ENCODE measurements around the gene C1orf94.

Gene C1orf94

GRCh38 chr1:34176830-34177603 lies at the start of gene C1orf94:
C1orf94 (plus strand) TSS chr1:34176907; CDS start chr1:34177790, 883 bp downstream.
- in situ Hi-C loops (cut with HindIII; ENCODE audit: low pct_ligation_motif_present, low pct_unique_long_range_greater_than_20kb, low sequenced_read_pairs), result no loop called here
- DNase-seq, result no peak

- in situ Hi-C loops (cut with HindIII; ENCODE audit: low pct_ligation_motif_present, low pct_unique_long_range_greater_than_20kb, low sequenced_read_pairs), result no loop called here
- DNase-seq, result no peak
Observed at GRCh38 chr1:34127006-34128000, 49.4 kb upstream of the C1orf94 start.

GRCh38 chr1:34128186-34128889 lies 48.4 kb upstream of the C1orf94 start:
- in situ Hi-C loops (cut with HindIII; ENCODE audit: low pct_ligation_motif_present, low pct_unique_long_range_greater_than_20kb, low sequenced_read_pairs), result no loop called here
- DNase-seq, result no peak

GRCh38 chr1:34129630-34130029 lies 47.1 kb upstream of the C1orf94 start:
- in situ Hi-C loops (cut with HindIII; ENCODE audit: low pct_ligation_motif_present, low pct_unique_long_range_greater_than_20kb, low sequenced_read_pairs), result no loop called here

GRCh38 chr1:34130306-34130705 lies 46.4 kb upstream of the C1orf94 start:
- in situ Hi-C loops (cut with HindIII; ENCODE audit: low pct_ligation_motif_present, low pct_unique_long_range_greater_than_20kb, low sequenced_read_pairs), result no loop called here
- DNase-seq, result no peak

More at GRCh38 chr1:34129630-34130029, 47.1 kb upstream of the C1orf94 start:
- DNase-seq, result no peak

- no peak for DNase-seq
Observed at GRCh38 chr1:34131396-34132160, 45.1 kb upstream of the C1orf94 start.

GRCh38 chr1:34132161-34132420 lies 44.6 kb upstream of the C1orf94 start:
- in situ Hi-C loops (cut with HindIII; ENCODE audit: low pct_ligation_motif_present, low pct_unique_long_range_greater_than_20kb, low sequenced_read_pairs), result no loop called here
- no peak for DNase-seq

More at GRCh38 chr1:34131396-34132160, 45.1 kb upstream of the C1orf94 start:
- in situ Hi-C loops (cut with HindIII; ENCODE audit: low pct_ligation_motif_present, low pct_unique_long_range_greater_than_20kb, low sequenced_read_pairs), result no loop called here

GRCh38 chr1:34137411-34137810 lies 39.3 kb upstream of the C1orf94 start:
- no peak for DNase-seq
- in situ Hi-C loops (cut with HindIII; ENCODE audit: low pct_ligation_motif_present, low pct_unique_long_range_greater_than_20kb, low sequenced_read_pairs), result no loop called here

GRCh38 chr1:34140011-34140676 lies 36.6 kb upstream of the C1orf94 start:
- no peak for DNase-seq
- in situ Hi-C loops (cut with HindIII; ENCODE audit: low pct_ligation_motif_present, low pct_unique_long_range_greater_than_20kb, low sequenced_read_pairs), result no loop called here

GRCh38 chr1:34143975-34144374 lies 32.7 kb upstream of the C1orf94 start:
- in situ Hi-C loops (cut with HindIII; ENCODE audit: low pct_ligation_motif_present, low pct_unique_long_range_greater_than_20kb, low sequenced_read_pairs), result no loop called here
- no peak for DNase-seq

- DNase-seq, result no peak
- in situ Hi-C loops (cut with HindIII; ENCODE audit: low pct_ligation_motif_present, low pct_unique_long_range_greater_than_20kb, low sequenced_read_pairs), result no loop called here
Observed at GRCh38 chr1:34144766-34145165, 31.9 kb upstream of the C1orf94 start.

GRCh38 chr1:34147301-34147700 lies 29.4 kb upstream of the C1orf94 start:
- no peak for DNase-seq
- in situ Hi-C loops (cut with HindIII; ENCODE audit: low pct_ligation_motif_present, low pct_unique_long_range_greater_than_20kb, low sequenced_read_pairs), result no loop called here

GRCh38 chr1:34149501-34149900 lies 27.2 kb upstream of the C1orf94 start:
- in situ Hi-C loops (cut with HindIII; ENCODE audit: low pct_ligation_motif_present, low pct_unique_long_range_greater_than_20kb, low sequenced_read_pairs), result no loop called here
- DNase-seq, result no peak

- in situ Hi-C loops (cut with HindIII; ENCODE audit: low pct_ligation_motif_present, low pct_unique_long_range_greater_than_20kb, low sequenced_read_pairs), result no loop called here
- no peak for DNase-seq
Observed at GRCh38 chr1:34153246-34153645, 23.5 kb upstream of the C1orf94 start.

GRCh38 chr1:34155860-34156259 lies 20.8 kb upstream of the C1orf94 start:
- no peak for DNase-seq
- in situ Hi-C loops (cut with HindIII; ENCODE audit: low pct_ligation_motif_present, low pct_unique_long_range_greater_than_20kb, low sequenced_read_pairs), result no loop called here

- in situ Hi-C loops (cut with HindIII; ENCODE audit: low pct_ligation_motif_present, low pct_unique_long_range_greater_than_20kb, low sequenced_read_pairs), result no loop called here
- no peak for DNase-seq
Observed at GRCh38 chr1:34156739-34157138, 20.0 kb upstream of the C1orf94 start.

GRCh38 chr1:34162852-34163766 lies 13.6 kb upstream of the C1orf94 start:
- in situ Hi-C loops (cut with HindIII; ENCODE audit: low pct_ligation_motif_present, low pct_unique_long_range_greater_than_20kb, low sequenced_read_pairs), result no loop called here
- DNase-seq, result peak; percentile 78

Measured in ACHN (cell line).